CD1c-positive myeloid dendritic cell (primary cell): ENCODE data around the gene FGD5.

Experiments used
- DNase-seq: peaks from one replicate; pipeline ENCODE4 v3.0.0-alpha.2; 2016; ENCODE audit errors: extremely low spot score

The FGD5 gene

DNA sequence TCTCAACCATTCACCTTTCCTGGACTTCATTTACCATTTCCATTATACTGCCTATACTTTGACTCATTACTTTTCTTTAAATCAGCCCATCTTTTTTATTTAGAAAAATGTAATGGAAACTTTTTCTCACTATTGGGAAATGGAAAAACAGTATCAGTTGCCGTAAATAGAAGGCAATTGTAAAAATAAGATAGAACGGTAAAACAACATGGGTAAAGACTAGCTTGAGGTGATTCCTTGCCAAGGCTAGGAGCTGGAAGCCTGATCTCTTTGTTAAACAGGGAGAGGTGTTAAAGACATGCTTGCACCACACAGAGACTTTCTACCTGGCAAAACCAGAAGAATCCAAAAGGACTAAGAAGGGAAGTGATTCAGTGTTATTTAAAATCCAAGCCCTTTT is 5.9 kb downstream of the FGD5 start:
- no peak for DNase-seq

DNA sequence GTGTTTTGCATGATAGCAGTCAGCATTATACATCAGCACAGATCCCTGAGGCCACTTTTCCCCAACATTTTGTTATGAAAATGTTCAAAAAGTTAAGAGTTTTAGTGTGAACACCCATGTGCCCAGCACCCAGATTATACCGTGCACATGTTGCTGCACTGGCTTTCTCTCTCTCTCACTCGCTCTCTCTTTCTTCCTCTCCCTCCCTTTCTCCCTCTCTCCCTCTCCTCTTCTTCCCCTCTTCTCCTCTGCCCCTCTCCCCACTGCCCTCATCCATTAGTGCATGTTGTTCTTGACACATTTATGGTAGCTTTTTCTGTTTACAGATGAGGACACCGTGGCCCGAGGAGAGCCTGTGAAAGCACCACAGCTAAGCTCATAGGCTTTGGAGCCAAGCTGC is 7.3 kb downstream of the FGD5 start:
- no peak for DNase-seq

DNA sequence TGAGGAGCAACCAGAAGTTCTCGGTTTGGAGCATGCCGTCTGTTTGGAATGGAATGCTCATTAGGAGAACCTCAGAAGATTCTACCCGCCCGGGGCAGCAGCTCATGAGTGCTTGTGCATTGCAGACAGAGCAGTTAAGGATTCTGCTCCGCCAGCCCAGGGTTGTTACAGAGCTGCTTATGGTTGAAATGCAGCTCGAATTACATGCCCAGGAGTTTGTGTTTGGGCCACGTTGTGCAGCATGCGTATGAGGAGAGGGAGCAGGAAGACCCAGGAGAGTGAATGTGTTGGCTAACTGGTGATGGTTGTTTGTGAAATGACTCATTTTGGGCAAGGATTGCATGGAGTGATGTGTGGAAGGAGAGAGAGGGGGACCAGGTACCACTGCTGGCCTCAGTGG is 9.0 kb downstream of the FGD5 start:
- no peak for DNase-seq

DNA sequence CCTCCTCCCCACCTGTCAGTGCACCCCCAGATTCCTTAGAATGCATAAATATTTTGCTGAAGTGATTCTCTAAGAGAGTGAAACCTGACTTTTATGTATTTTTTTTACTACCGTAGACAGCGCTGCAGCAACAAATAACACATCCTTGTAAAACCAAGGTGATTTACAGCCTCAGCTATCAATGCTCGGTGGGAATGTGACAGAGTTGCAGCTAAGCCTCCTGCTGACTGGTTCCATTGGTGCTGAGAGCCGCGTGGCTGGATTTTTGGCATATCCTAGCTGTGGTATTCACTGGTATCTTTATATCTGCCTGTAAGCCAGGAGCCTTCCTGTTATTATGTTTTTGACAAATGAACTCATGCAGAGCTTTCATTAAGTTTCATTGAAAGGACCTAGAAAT is 11.0 kb downstream of the FGD5 start:
- no peak for DNase-seq

DNA sequence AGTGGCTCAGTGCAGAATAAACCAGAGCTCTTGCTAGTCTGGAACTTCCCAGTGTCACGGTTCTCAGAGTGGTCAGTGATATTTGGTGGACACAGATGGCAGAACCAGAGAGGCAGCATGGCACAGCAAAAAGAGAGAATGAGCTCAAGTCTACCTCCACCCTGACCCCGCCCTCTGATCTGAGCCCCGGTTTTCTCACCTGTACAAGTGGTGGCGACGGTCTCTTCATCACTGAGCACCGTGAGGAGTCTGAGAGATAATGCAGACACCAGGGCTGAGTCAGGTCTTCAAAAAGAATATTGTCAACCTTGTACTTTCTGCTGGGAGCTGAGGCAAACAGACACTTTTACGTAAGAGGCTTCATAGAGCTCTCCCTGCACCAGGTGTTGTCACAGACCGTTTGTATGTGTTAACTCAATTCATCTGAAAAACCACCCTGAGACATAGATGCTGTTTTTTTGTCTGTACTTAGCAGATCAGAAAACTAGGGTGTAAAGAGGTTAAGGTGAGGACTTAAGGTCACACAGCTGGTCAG is 13.2 kb downstream of the FGD5 start:
- no peak for DNase-seq

DNA sequence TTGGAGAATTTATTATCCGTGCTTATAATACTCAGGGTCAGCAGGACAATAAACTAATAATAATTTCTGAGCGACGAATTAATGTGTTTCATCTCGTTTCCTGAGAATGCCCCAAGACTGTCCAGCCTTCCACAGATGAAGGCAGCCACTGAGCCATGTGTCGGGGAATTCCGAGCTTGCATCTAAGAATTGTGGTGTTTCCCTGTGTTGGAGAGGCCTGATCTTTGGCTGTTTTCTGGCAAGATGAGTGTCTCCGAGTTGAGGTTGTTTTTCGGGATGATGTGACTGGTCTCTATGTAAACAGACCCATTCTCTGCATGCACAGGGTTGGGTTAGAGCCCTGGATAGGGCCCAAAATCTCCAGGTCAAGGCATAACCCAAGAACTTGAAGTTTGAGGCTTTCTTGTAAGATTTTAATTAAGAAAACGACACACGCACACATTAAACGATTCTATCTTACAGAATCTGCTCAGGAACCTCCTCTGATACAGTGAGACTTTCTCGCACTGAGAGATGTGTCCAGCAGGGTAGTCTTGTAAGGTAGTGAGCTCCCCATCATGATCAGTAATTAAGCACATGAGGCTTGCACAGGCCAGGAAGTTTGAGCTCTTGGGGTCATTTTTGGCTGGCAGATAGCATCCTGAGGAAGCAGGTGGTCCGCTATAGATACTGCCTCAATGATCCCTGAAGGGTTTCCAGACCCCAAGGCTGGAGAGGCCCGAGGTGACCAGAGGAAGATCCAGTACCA is 14.4 kb downstream of the FGD5 start:
- no peak for DNase-seq

DNA sequence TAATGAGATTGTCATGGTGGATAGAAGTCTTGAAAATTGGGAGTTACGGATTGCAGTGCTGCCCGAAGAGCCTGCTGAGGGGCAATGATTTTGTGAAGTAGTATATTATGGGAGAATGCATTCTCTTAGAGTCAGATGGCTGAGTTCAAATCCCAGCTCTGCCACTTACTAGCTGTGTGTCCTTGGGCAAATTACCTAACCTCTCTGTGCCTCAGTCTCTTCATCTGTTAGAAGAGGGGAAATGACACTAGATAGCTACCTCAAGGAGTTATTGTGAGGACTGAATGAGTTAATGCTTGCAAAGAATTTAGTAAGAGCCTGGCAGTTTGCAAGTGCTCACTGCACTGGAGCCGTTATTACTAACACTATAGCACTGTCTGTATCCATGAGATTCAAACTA is 15.4 kb downstream of the FGD5 start:
- no peak for DNase-seq

DNA sequence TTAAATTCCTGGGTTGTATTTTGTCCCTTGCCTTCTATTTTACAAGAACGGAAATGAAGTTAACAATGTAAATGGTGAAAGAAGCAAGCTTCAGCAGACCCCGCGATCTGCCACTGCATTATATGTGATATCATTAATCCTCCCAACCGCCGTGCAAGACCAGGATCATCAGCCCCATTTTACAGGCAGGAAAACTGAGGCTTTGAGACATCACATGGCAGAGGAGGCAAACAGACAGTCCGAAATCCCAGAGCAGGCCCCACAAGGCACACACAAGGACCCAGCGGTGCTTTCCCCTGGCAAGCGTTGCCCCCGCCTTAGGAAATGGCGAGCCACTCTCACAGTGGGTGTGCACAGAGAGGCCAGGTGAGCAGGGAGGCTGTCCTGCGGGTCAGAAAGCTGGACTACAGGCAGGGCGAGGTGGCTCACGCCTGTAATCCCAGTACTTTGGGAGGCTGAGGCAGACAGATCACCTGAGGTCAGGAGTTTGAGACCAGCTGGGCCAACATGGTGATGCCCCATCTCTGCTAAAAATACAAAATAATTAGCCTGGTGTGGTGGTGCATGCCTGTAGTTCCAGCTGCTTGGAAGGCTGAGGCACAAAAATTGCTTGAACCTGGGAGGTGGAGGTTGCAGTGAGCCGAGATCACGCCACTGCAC is 16.2 kb downstream of the FGD5 start:
- no peak for DNase-seq

DNA sequence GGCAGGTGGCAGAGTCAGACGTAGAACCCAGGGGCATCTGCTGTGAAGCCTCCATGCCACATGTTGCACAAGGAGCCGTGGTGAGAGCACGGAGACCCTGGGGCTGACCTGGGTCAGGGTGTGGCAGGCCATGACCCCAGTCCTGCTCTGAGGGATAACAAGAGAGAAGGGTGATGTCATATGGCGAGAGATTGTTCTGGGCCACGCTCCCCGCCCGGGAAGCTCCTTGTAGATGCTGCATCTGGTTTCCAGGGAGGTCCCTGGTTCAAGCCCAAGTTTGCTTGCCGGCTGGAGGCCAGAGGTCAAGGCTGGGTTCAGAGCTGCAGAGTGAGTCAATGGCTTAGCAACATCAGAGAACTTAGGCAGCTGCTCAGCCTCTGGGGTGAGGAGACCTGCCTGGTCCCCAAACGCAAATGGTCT is 17.3 kb downstream of the FGD5 start:
- no peak for DNase-seq

DNA sequence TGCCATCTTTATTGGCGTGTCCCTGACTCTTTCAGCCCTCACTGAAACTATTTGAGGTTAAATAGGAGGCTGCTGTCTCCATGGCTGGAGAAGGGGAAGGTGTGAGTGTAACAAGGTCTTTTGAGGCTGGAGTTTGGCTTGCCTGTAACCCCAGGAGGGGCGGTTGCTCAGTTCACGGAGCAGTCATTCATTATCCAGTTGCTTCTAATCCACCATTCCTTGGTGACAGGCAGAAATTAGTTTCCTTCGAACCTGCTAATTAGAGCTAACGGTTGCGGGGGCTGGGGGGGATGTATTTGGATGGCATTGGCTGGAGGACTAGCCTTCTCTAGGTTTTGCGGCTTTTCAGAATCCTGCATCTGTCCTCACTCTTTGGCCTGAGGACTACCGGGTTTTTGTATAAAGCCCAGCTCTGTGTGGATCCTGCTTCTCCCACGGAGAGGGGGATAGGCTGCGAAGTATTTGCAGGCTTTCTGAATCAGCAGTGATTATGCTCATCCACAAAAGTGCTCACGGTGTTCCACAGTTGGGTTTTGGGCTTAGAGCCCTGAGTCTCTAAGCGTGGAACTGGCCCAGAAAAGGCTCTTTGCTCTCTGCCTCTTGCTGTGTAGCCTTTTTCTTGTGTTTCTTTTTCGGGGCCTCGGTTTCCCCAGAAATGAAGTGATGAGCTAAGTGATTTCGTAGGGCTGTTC is 18.6 kb downstream of the FGD5 start:
- no peak for DNase-seq

DNA sequence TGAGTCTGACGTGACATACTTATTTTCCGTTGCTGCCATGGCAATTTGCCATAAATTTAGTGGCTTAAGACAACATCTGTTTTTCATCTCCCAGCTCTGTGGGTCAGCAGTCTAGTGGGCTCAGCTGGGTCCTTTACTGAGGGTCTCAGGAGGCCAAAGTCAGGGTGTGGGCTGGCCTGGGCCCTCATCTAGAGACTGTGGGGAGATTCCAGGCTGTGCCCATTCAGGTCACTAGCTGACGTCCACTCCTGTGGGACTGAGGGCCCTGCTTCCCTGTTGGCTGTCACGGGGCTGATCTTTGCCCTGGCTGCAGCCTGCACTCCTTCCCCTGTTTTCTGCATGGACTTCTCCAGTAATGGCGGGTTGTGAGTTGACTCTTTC is 19.1 kb downstream of the FGD5 start:
- DNase-seq, result no peak

DNA sequence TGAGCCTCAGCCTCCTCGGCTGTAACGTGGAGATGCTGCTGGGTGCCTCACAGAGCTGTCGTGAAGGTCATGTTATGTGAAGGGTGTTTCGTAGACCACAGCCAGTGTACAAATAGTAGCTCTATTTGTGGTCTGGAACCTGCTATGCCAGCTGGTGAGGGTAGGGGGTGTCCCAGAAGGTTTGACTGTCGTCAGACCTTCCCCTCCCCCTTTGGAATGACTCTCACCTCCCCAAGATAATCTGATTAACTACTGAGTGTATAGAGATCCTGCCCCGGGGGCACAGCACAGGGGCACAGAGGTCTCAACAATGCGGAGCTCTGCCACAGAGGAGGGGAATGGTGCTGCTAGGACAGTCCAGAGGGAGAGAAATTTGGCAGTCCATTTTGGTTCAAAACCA is 20.5 kb downstream of the FGD5 start:
- DNase-seq, result no peak

DNA sequence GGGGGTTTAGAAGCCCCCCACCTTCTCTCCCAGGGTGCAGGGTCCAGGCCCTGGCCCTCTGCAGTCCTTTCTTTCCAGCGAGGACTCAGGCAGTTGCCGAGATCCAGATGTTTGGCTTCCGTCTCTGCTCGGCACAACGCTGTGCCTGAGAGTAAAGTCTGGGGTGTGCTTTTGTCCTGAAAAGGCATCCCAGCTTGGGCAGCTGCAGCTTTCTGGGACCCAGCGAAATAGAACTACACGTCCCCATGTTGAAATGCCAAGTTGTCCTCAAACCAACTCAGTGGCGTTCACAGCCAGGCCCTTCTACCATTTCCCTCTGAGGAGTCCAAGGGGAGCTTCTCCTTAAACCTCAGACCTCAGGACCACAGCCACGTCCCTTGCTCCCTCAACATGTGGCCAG is 23.1 kb downstream of the FGD5 start:
- DNase-seq, result no peak

DNA sequence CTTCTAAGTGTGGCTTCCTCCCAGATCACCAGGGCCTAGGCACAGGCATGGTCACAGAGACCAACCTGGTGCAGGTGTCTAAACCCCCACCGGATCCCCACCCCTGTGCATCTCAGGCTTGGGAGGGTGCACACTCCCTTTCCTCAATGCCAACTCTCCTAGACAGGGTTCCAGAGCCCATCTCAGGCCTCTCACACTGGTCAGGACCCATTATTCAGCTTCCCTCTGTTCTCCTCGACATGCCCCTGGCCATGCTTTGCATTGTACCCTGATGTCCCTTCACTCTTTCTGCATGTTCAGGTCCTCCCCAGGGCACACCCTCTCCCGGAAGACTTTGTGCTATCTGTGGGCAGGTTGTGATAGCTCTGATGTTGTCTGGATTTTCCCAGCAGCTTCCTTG is 23.5 kb downstream of the FGD5 start:
- no peak for DNase-seq

DNA sequence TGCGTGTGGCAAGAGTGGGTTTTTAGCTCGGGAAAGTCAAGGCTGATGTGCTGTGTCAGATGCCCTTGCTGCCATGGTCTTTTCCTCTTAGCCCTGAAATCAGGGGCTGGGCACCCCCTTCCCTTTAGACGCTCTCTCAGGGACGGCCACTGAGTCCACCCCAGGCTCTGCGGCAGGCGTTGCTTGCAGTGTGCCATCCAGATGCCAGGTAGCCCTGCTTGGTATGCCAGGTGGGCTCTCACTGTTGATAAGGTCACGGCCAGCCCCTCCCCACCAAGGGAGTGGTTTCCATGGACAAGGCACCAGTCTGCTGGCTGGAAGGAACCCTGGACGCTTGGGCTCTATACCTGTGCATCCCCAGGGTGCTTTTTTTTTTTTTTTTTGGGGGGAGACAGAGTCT is 24.6 kb downstream of the FGD5 start:
- DNase-seq, result no peak

DNA sequence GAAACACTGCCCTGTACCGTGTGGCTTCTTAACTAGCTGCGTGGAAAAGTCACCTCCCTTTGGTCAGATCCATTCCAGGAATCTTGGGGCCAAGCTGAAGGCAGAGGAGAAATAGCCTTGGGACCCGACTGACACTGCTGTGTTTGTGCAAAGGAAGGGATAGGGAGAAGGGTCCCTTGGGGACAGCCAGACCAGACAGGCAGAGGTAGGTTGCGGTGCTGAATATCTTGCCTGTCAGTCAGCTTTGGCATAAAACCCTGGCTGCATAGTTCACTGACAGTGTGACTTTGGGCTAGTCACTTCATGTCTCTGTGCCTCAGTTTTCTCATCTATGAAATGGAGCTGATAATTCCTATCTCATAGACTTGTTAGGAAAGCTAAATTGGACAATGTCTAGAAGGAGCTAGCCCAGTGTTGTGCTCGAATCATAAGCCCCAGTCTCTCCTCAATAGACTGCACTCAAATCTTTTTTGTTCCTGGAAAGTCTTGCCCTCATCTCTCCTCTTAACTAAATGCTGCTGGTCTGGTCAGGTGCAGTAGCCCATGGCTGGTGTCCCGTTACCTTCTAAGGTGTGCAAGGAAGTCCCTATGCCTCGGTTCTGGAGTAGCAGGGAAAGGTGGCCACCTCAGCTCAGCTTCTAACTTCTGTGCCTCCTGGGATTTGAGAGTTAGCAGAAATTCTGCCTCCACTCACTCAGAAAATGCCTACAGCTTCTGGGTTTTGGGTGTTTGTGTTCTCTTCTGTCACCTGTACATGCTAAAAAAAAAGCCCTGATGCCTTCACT is 25.8 kb downstream of the FGD5 start:
- DNase-seq, result no peak

DNA sequence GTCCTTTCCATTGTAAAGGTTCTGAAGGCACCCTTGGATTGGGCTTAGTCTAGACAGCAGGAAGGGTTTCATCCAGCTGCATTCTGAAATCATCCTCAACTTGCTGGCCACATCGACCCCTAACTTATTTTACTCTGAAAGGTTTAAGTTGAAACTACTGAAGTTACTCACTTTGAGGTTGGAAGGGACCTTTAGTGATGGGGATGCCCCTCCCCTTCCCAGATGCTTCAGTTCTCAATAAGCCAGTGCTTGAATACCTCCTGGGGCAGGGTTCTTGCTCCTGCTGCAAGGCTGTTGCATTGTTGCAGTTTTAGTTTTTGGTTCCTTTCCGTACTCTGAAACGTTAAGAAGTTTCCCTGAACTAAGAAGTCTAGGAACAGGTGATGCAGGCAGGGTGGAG is 26.4 kb downstream of the FGD5 start:
- no peak for DNase-seq

DNA sequence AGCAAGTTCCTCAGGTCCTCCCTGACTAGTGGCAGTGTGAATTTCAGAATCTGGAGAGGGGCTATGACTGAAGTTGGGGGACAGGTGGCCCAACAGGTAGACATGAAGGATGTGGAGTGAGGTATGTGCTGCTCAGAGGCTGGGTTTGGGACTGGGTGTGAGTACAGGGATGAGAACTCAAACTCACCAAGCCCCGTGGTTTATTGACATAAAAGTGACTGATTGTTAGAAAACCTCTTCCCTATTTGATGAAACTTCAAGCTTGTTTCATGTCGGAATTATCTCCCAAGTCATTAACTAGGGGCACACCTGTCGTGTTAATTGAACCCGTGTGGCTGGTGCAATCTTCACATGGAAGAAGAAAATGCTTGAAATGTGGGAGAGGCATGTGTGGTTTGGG is 27.1 kb downstream of the FGD5 start:
- no peak for DNase-seq

DNA sequence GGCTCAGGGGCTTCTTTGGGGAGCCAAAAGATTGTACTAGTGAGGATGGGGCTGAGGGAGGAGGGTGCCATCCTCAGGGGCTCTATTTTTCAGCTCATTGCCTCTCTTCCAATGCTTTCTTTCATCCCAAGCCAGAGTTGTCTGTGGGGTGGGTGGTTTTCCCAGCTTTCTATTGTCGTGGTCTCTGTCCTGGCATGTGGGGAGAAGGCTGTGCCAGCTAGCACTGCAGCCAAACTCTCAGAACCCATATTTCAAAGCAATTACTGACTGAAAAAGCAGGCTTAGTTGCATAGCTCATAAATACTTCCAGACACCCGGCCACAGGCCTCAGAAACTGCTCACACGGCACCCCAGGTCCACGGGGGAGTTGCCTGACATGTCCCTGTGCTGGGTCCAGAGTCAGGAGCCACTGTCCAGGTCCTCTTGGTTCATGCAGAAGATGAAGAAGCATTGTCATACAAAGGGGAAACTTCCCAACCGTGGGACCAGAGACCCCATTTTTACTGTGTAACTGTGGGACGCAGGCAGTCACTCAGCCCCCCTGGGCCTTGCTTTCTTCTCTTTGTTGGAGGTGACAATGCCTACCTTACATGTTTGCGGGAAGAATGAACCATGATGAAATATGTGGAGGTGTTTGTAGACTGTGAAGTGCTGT is 27.6 kb downstream of the FGD5 start:
- no peak for DNase-seq

DNA sequence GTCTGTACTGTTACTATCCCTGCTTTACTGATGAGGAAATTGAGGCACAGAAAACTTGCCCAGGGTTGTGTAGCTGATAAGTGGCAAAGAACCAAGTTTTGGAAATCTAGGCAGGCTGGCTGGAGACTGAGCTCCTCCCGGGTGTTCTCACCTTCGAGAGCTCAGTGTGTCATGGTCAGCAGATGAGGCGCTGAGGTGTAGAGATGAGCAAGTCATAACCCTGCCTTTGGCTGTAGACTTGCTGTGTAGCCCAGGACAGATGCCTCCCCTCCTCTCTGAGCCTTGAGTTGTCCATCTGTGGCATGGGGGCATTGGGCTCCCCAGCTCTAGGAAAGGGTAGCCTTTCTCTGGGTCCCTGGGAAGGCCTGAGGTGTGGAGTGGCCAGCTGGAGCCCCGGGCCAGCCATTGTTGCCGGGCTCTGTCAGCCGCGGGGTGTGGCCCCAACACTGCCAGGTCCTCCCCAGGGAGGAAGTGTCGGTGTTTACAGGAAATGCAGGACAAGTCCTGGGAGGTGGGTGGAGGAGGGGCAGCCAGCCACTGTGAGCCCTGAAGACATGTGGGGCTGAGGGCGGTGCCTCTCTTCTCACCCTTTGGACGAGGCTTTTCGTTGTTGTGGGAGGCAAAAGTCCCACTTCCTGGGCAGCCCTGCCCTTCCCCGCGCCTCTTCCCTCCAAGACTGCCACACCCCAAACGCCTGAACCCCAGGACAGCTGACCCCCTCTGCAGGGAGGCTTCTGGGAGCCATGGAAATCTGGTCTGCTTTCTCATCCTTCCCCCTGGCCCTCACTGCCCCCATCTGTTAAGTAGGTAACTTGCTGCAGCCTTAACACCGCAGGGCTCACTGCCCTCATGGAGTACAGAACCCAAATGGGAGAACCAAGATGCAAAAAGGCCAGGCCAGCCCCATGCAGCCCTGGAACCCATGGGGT is 29.1 kb downstream of the FGD5 start:
- DNase-seq, result no peak

DNA sequence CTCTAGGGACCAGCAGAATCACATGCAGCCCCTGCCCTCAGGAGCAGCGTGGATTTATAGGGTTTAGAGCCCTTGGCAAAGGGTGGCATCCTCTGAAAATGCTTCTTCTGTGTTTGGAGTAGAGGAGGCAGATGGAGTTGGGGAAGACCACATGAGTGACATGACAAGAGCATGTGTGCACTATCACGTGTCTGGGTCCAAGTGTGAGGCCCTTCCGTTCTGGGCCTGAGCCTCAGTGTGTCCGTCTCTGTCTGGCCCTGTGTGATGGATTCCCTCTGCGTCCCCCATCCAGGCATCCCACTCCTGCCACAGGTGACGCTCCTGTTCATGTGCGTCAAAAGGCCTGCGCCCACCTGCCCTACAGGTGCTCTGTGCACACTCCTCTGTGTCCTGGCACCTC is 30.1 kb downstream of the FGD5 start:
- no peak for DNase-seq
